Naive thymus-derived CD4-positive, alpha-beta T cell (primary cell): ENCODE data around the gene CCDC85B. TPM values are rescaled to one million over a fixed set of nuclear protein-coding genes. Genes with fewer than 3 reads are reported as not detected.

Source experiments
- ATAC-seq: fragments of 150-1000 bp; cut with Tn5 transposase; 2 replicates; pipeline ENCODE4 v1.10.0; 2021; ENCODE audit warnings: mild to moderate bottlenecking, moderate library complexity
- CTCF ChIA-PET: fragments of 350-600 bp; sonication (Branson Sonifier 250); formaldehyde crosslinking; loops from one replicate; lab custom pipeline; 2021; ENCODE audit warnings: antibody characterized with exemption; lab: Charles Lee
- POLR2A ChIA-PET: fragments of 350-600 bp; sonication (Branson Sonifier 250); formaldehyde crosslinking; loops from one replicate; lab custom pipeline; 2021; ENCODE audit warnings: antibody characterized with exemption, inconsistent platforms; lab: Charles Lee
- DNase-seq, 9 donors: peaks; one replicate each; pipeline versions ENCODE4 v3.0.0 to v3.0.0-alpha.2; 2020 to 2022; ENCODE audit warnings: mixed read lengths in 1 of 9
- H3K27ac ChIP-seq: one replicate; pipeline ENCODE4 v1.7.0; 2013; ENCODE audit warnings: mild to moderate bottlenecking, low read depth, low read length, moderate library complexity
- H3K27me3 ChIP-seq, 2 donors: one replicate each; pipeline ENCODE4 v1.7.0; 2013; ENCODE audit warnings: low read length in 2 of 2, mild to moderate bottlenecking in 2 of 2, moderate library complexity in 2 of 2; ENCODE audit not compliant: control insufficient read depth in 2 of 2, insufficient read depth in 2 of 2
- H3K36me3 ChIP-seq, 3 experiments: 1 replicate in 2 of 3; 2 replicates in 1 of 3; pipeline ENCODE4 v1.7.0; 2013; ENCODE audit warnings: low read length in 3 of 3, mild to moderate bottlenecking in 3 of 3, moderate library complexity in 1 of 3; ENCODE audit not compliant: insufficient read depth in 3 of 3, control insufficient read depth in 2 of 3
- H3K4me1 ChIP-seq, 2 donors: one replicate each; pipeline ENCODE4 v1.7.0; 2013; ENCODE audit warnings: low read length in 2 of 2, mild to moderate bottlenecking in 2 of 2, moderate library complexity in 1 of 2; ENCODE audit not compliant: control insufficient read depth in 2 of 2, insufficient read depth in 2 of 2
- H3K4me3 ChIP-seq: 2 replicates; pipeline ENCODE4 v1.7.0; 2013; ENCODE audit warnings: mild to moderate bottlenecking, low read length
- H3K9me3 ChIP-seq, 3 experiments: 1 replicate in 2 of 3; 2 replicates in 1 of 3; pipeline ENCODE4 v1.7.0; 2013; ENCODE audit warnings: low read length in 3 of 3; ENCODE audit not compliant: control insufficient read depth in 2 of 3
- H3K27ac Mint-ChIP-seq, 9 donors: one replicate each; pipeline ENCODE4 v1.8.0; 2020 to 2022; ENCODE audit warnings: mixed read lengths in 9 of 9, mild to moderate bottlenecking in 8 of 9, moderate library complexity in 5 of 9, inconsistent platforms in 2 of 9
- H3K27me3 Mint-ChIP-seq, 5 donors: one replicate each; pipeline ENCODE4 v1.8.0; 2021 to 2022; ENCODE audit warnings: mixed read lengths in 5 of 5, mild to moderate bottlenecking in 1 of 5
- H3K36me3 Mint-ChIP-seq, 5 donors: one replicate each; pipeline ENCODE4 v1.8.0; 2020 to 2022; ENCODE audit warnings: mixed read lengths in 5 of 5, mild to moderate bottlenecking in 3 of 5, inconsistent platforms in 1 of 5
- H3K4me1 Mint-ChIP-seq, 7 donors: one replicate each; pipeline ENCODE4 v1.8.0; 2020 to 2022; ENCODE audit warnings: mixed read lengths in 7 of 7, mild to moderate bottlenecking in 3 of 7, inconsistent platforms in 1 of 7
- H3K4me3 Mint-ChIP-seq, 10 donors: one replicate each; pipeline ENCODE4 v1.8.0; 2020 to 2022; ENCODE audit warnings: mild to moderate bottlenecking in 10 of 10, mixed read lengths in 10 of 10, moderate library complexity in 6 of 10, inconsistent platforms in 2 of 10
- H3K9me3 Mint-ChIP-seq, 11 donors: one replicate each; pipeline ENCODE4 v1.8.0; 2020 to 2022; ENCODE audit warnings: mixed read lengths in 11 of 11, mild to moderate bottlenecking in 4 of 11, inconsistent platforms in 1 of 11, moderate library complexity in 1 of 11
- intact Hi-C, 2 donors: fragments of 100-400 bp; cut with micrococcal nuclease; formaldehyde crosslinking; loops; one replicate each; pipeline ENCODE4 v1.15.1; 2023
- polyA plus RNA-seq, 2 donors: library from polyadenylated mRNA; unstranded; fragments of 300-500 nt; fragmentation: Illumina TruSeq; gene quantifications; one replicate each; pipeline ENCODE4 v1.2.3, GENCODE V29; 2021
- total RNA-seq, 6 experiments: library from RNA in 5 of 6; stranded (reverse) in 5 of 6; gene quantifications; 1 replicate in 5 of 6; 2 replicates in 1 of 6; pipeline ENCODE4 v1.2.3 and lab custom pipeline; 2021 to 2026

The CCDC85B gene
- total and polyA plus RNA-seq, 7 experiments from 2014 or later: 21.1 to 85.0 (median 27.4) TPM

- H3K36me3 ChIP-seq: no peaks in the 10 kb centered on the region
- peak overlapping the region; percentile 84 for H3K4me3 ChIP-seq
- H3K36me3 Mint-ChIP-seq: peaks cover 0 to 2% (median 0%) of the 10 kb centered on the region in 5 donors
- peaks cover 0 to 2% (median 0%) of the 10 kb centered on the region in 11 donors for H3K9me3 Mint-ChIP-seq
- ATAC-seq: no peak
- H3K4me1 ChIP-seq: peaks cover 36 to 49% of the 10 kb centered on the region in 2 donors
- H3K4me1 Mint-ChIP-seq: peaks cover 40 to 74% (median 49%) of the 10 kb centered on the region in 7 donors
- H3K27me3 ChIP-seq: no peaks in the 10 kb centered on the region
- no peak for DNase-seq
- no peaks in the 10 kb centered on the region for H3K27me3 Mint-ChIP-seq
- POLR2A ChIA-PET: interaction anchor here (0.7 to 12.3 kb wide), 10 partner anchors 8 to 394 kb away, joined by 3 to 316 read pairs (median 4); partner anchors contain the start of genes C11orf68, CFL1, FOSL1 and MALAT1
- peak overlapping the region; percentile 75 to 97 (median 85) for H3K4me3 Mint-ChIP-seq
- CTCF ChIA-PET: interaction anchor here (0.7 to 9.0 kb wide), 5 partner anchors 7 to 33 kb away, joined by 3 to 159 read pairs (median 10); partner anchors contain the start of genes CFL1, FOSL1 and MUS81
- no peaks in the 10 kb centered on the region for H3K9me3 ChIP-seq
- H3K27ac ChIP-seq: peak overlapping the region; percentile 92
- H3K27ac Mint-ChIP-seq: peak overlapping the region; percentile 44 to 91 (median 85)
- intact Hi-C loops: no loop called here
Measured at GRCh38 chr11:65892661-65893317, 2.3 kb downstream of the CCDC85B start.

DNA sequence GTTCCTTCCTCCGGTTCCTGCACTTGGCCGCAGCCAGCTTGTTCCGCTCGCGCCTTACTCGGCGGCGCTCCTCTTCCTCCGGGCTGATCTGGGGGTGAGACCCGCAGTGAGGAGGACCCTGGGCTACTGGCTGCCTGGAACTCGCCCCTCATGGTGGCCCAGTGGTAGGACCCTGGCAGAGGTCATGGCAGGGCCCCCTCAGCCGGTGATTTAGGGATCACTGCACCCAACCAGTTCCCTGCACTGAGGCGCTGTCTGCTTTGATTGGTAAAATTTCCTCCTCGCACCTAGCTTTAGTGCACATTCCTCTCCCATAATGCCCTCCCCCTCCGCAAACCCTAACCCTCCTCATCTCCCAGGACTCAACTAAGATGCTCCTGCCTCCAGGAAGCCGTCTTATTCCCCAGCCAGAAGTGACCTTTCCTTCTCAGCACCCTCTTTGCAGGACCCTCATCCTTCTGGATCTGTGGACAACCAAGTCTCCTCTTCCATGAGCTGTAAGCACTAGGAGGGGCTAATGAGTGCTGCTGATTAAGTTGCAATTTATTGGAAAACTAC, 3.6 kb downstream of the CCDC85B start:
- peak in 1 of 9 donors; percentile 19 for DNase-seq
- CTCF ChIA-PET: interaction anchor here (0.6 to 5.0 kb wide), 8 partner anchors 9 to 159 kb away, joined by 3 to 36 read pairs (median 4); partner anchors contain the start of gene MUS81
- no peak for ATAC-seq
- Histone ChIP-seq H3K4me1 (peaks cover 37 to 44% of the 10 kb centered on the region in 2 donors), H3K4me3 (peak overlapping the region; percentile 67), H3K27ac (peak overlapping the region; percentile 92), H3K9me3 (no peaks in the 10 kb centered on the region), H3K27me3 (no peaks in the 10 kb centered on the region), H3K36me3 (no peaks in the 10 kb centered on the region)
- H3K27ac Mint-ChIP-seq: peak overlapping the region; percentile 44 to 91 (median 85)
- peaks cover 30 to 70% (median 45%) of the 10 kb centered on the region in 7 donors for H3K4me1 Mint-ChIP-seq
- intact Hi-C loops: no loop called here
- peak overlapping the region; percentile 75 to 97 (median 85) for H3K4me3 Mint-ChIP-seq
- peaks cover 0 to 3% (median 0%) of the 10 kb centered on the region in 5 donors for H3K27me3 Mint-ChIP-seq
- POLR2A ChIA-PET: interaction anchor here (0.7 to 12.3 kb wide), 13 partner anchors 6 to 108 kb away, joined by 3 to 316 read pairs (median 5); partner anchors contain the start of genes BANF1, C11orf68, CFL1 and EIF1AD
- no peaks in the 10 kb centered on the region for H3K36me3 Mint-ChIP-seq
- no peaks in the 10 kb centered on the region for H3K9me3 Mint-ChIP-seq

DNA sequence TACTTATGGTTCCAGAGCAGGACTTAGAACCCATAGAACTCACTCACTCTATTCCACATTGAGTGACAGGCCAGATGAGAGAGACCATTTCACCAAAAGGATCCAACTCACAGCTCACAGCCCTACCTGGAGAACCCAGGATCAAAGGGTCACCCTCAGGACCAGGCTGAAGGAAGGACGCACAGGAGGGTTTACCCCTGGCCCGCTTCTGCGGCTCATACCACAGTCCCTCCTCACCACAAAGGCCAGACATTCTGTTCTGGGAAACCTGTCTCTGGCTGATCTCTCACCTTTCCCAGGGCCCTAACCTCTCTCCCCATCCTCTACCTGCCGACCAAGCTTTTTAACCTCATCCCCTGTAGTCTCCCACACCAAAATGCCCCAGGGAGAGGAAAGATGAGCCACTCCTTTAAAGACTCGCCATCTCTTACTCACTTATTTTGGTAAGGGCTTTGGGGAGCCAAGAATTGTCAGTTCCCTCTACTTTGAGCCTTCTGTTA, 5.1 kb downstream of the CCDC85B start:
- Histone ChIP-seq H3K4me1 (peaks cover 39 to 43% of the 10 kb centered on the region in 2 donors), H3K9me3 (no peaks in the 10 kb centered on the region), H3K27me3 (peaks cover 0 to 6% of the 10 kb centered on the region in 2 donors), H3K4me3 (no peak overlapping the region), H3K36me3 (no peaks in the 10 kb centered on the region), H3K27ac (no peak overlapping the region)
- intact Hi-C loops: no loop called here
- Mint-ChIP-seq H3K9me3 (no peaks in the 10 kb centered on the region), H3K4me1 (peaks cover 17 to 58% (median 34%) of the 10 kb centered on the region in 7 donors), H3K4me3 (peak overlapping the region in 5 of 10 donors; percentile 3 to 39 (median 19)), H3K27ac (peak overlapping the region; percentile 6 to 77 (median 47)), H3K27me3 (peaks cover 0 to 3% (median 0%) of the 10 kb centered on the region in 5 donors), H3K36me3 (no peaks in the 10 kb centered on the region)
- CTCF ChIA-PET: interaction anchor here (0.6 to 5.0 kb wide), 2 partner anchors 10 to 376 kb away, joined by 4 to 36 read pairs; no protein-coding TSS in a partner anchor
- ATAC-seq (no peak), DNase-seq (no peak)
- POLR2A ChIA-PET: interaction anchor here (0.7 to 5.0 kb wide), 5 partner anchors 12 to 66 kb away, joined by 3 to 21 read pairs (median 3); partner anchors contain the start of gene SART1

DNA sequence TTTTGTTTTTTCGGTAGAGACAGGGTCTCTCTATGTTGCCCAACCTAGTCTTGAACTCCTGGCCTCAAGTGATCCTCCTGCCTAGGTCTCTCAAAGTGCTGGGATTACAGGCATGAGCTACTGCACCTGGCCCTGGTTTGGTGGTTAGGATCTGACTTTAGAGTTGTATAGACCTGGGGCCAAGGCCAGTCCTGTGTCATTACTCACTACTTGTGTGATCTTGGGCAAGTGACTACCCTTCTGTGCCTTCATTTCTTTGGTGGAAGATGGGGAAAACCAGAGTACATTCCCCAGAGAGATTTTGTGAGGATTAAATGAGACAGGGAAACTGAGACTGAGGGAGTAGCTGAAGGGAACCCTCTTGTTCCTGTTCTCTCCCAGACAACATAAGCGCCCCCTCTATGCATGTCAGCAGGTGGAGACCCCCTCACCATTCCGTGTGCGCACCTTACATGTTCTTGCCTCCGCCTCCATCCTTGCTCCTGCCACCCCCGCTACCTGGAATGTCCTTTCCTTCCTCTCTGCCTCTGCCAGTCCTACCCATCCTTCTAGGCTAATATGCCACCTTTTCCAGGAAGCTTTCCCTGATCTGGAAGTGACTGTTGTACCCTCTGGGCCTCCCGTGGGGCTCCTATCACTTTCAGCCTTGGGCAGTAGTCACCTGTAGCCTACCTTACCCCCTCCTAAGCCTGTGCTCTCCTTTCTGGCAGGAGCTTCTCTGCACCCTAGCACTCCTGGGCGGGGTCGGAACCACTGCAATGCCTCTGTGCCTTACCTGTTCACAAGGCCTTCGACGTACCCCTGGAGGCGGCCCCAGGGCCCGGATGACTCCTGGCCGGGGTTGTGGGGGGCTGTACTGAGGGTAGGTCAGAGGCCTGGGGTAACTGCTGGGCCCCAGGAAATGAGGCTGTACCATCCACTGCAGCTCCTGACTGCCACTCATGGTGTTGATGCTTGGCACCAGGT, 5.8 kb downstream of the CCDC85B start:
- ChIA-PET POLR2A (interaction anchor here (0.6 to 5.0 kb wide), 8 partner anchors 11 to 227 kb away, joined by 3 to 21 read pairs (median 3); partner anchors contain the start of genes CFL1 and SART1), CTCF (interaction anchor here (0.6 to 5.0 kb wide), 2 partner anchors 11 to 375 kb away, joined by 4 to 36 read pairs; no protein-coding TSS in a partner anchor)
- no peaks in the 10 kb centered on the region for H3K9me3 Mint-ChIP-seq
- Histone ChIP-seq H3K27ac (no peak overlapping the region), H3K36me3 (no peaks in the 10 kb centered on the region), H3K4me1 (peaks cover 43 to 48% of the 10 kb centered on the region in 2 donors), H3K9me3 (no peaks in the 10 kb centered on the region), H3K4me3 (no peak overlapping the region), H3K27me3 (peaks cover 0 to 6% of the 10 kb centered on the region in 2 donors)
- peaks cover 0 to 3% (median 0%) of the 10 kb centered on the region in 5 donors for H3K27me3 Mint-ChIP-seq
- H3K27ac Mint-ChIP-seq: peak overlapping the region in 5 of 9 donors; percentile 6 to 67 (median 19)
- no peaks in the 10 kb centered on the region for H3K36me3 Mint-ChIP-seq
- DNase-seq (no peak), ATAC-seq (no peak)
- H3K4me3 Mint-ChIP-seq: peak overlapping the region in 2 of 10 donors; percentile 3 to 15
- intact Hi-C loops: no loop called here
- H3K4me1 Mint-ChIP-seq: peaks cover 17 to 62% (median 38%) of the 10 kb centered on the region in 7 donors

- H3K36me3 Mint-ChIP-seq: no peaks in the 10 kb centered on the region
Measured at GRCh38 chr11:65897020-65897471, 6.6 kb downstream of the CCDC85B start.

More at GRCh38 chr11:65897020-65897471, 6.6 kb downstream of the CCDC85B start:
- ChIA-PET CTCF (interaction anchor here (5.0 kb wide), 1 partner anchor 12 kb away, joined by 36 read pairs; no protein-coding TSS in a partner anchor), POLR2A (interaction anchor here (0.6 to 5.0 kb wide), 5 partner anchors 21 to 227 kb away, joined by 3 to 21 read pairs (median 3); partner anchors contain the start of gene CFL1)
- Mint-ChIP-seq H3K4me1 (peaks cover 15 to 62% (median 35%) of the 10 kb centered on the region in 7 donors), H3K4me3 (peak overlapping the region in 1 of 10 donors; percentile 36), H3K27me3 (peaks cover 0 to 4% (median 0%) of the 10 kb centered on the region in 5 donors), H3K9me3 (no peaks in the 10 kb centered on the region), H3K27ac (peak overlapping the region in 1 of 9 donors; percentile 29)
- H3K27ac ChIP-seq: no peak overlapping the region
- H3K9me3 ChIP-seq: no peaks in the 10 kb centered on the region
- intact Hi-C loops: no loop called here
- DNase-seq: no peak
- ATAC-seq: no peak
- H3K36me3 ChIP-seq: no peaks in the 10 kb centered on the region
- H3K27me3 ChIP-seq: peaks cover 0 to 6% of the 10 kb centered on the region in 2 donors
- peaks cover 39 to 43% of the 10 kb centered on the region in 2 donors for H3K4me1 ChIP-seq
- no peak overlapping the region for H3K4me3 ChIP-seq
